RWPE2 (cell line): ENCODE data around the gene SPECC1.

ENCODE experiments used
- ATAC-seq: fragments of 200-7000 bp; cut with Tn5 transposase; 3 replicates; pipeline ENCODE4 v1.9.1; 2021; ENCODE audit warnings: low read depth
- DNase-seq: peaks from one replicate; pipeline ENCODE4 v3.0.0-alpha.2; 2020; ENCODE audit warnings: low spot score
- H3K27ac ChIP-seq: fragments of 450-650 bp; 2 replicates; pipeline ENCODE4 v1.5.1; 2017; ENCODE audit warnings: mild to moderate bottlenecking; ENCODE audit not compliant: poor library complexity, severe bottlenecking
- H3K27me3 ChIP-seq: fragments of 250-450 bp; sonication (Bioruptor Pico); 2 replicates; pipeline ENCODE4 v1.5.1; 2021; ENCODE audit warnings: mild to moderate bottlenecking, moderate library complexity; ENCODE audit not compliant: insufficient read depth, poor library complexity, severe bottlenecking
- H3K36me3 ChIP-seq: fragments of 250-450 bp; sonication (Bioruptor Pico); 2 replicates; pipeline ENCODE4 v1.5.1; 2020; ENCODE audit warnings: low read depth, mild to moderate bottlenecking, moderate library complexity
- H3K4me1 ChIP-seq: fragments of 250-450 bp; sonication (Bioruptor Pico); 2 replicates; pipeline ENCODE4 v1.5.1; 2021; ENCODE audit warnings: mild to moderate bottlenecking, moderate library complexity; ENCODE audit not compliant: insufficient read depth, poor library complexity, severe bottlenecking
- H3K4me3 ChIP-seq: fragments of 250-450 bp; sonication (Bioruptor Pico); 2 replicates; pipeline ENCODE4 v1.5.1; 2021; ENCODE audit warnings: mild to moderate bottlenecking, moderate library complexity; ENCODE audit not compliant: severe bottlenecking
- H3K9me3 ChIP-seq: fragments of 250-450 bp; sonication (Bioruptor Pico); 2 replicates; pipeline ENCODE4 v1.5.1; 2021; ENCODE audit warnings: mild to moderate bottlenecking, moderate library complexity; ENCODE audit not compliant: severe bottlenecking
- CTCF ChIP-seq: fragments of 450-650 bp; IDR thresholded peaks from one replicate; pipeline ENCODE4 v1.5.1; 2017; ENCODE audit warnings: mild to moderate bottlenecking, moderate library complexity; ENCODE audit not compliant: poor library complexity, severe bottlenecking

The SPECC1 gene

GRCh38 chr17:20210614-20211013 lies 201.5 kb downstream of the SPECC1 start:
- DNase-seq (no peak), ATAC-seq (no peak)
- no peak for TF ChIP-seq CTCF
- H3K27me3 ChIP-seq, result no peaks in the 10 kb centered on the region
- H3K27ac ChIP-seq, result no peak overlapping the region
- H3K4me1 ChIP-seq, result peaks cover 53% of the 10 kb centered on the region
- H3K36me3 ChIP-seq, result peaks cover 29% of the 10 kb centered on the region
- no peak overlapping the region for H3K4me3 ChIP-seq
- no peaks in the 10 kb centered on the region for H3K9me3 ChIP-seq

- no peak for TF ChIP-seq CTCF
- no peaks in the 10 kb centered on the region for H3K27me3 ChIP-seq
- no peak overlapping the region for H3K27ac ChIP-seq
- ATAC-seq, result no peak
- H3K9me3 ChIP-seq, result no peaks in the 10 kb centered on the region
- H3K4me3 ChIP-seq, result no peak overlapping the region
- peaks cover 47% of the 10 kb centered on the region for H3K4me1 ChIP-seq
- no peak for DNase-seq
- peaks cover 29% of the 10 kb centered on the region for H3K36me3 ChIP-seq
Measured at GRCh38 chr17:20211246-20211645, 202.1 kb downstream of the SPECC1 start.

GRCh38 chr17:20213449-20213848 lies 204.3 kb downstream of the SPECC1 start:
- no peaks in the 10 kb centered on the region for H3K9me3 ChIP-seq
- peaks cover 26% of the 10 kb centered on the region for H3K4me1 ChIP-seq
- DNase-seq (no peak), ATAC-seq (0 out of 3 replicates have a peak, but pooled peaks have one; percentile 10)
- no peak for TF ChIP-seq CTCF
- no peaks in the 10 kb centered on the region for H3K27me3 ChIP-seq
- H3K4me3 ChIP-seq, result no peak overlapping the region
- H3K27ac ChIP-seq, result peak overlapping the region; percentile 45
- H3K36me3 ChIP-seq, result peaks cover 21% of the 10 kb centered on the region

GRCh38 chr17:20214794-20215193 lies 205.6 kb downstream of the SPECC1 start:
- no peak for TF ChIP-seq CTCF
- no peaks in the 10 kb centered on the region for H3K9me3 ChIP-seq
- ATAC-seq (no peak; the same call in 2 of the 3 replicates), DNase-seq (no peak)
- H3K4me1 ChIP-seq, result peaks cover 24% of the 10 kb centered on the region
- H3K27ac ChIP-seq, result peak overlapping the region; percentile 45
- H3K36me3 ChIP-seq, result peaks cover 14% of the 10 kb centered on the region; the same call in 1 of the 2 replicates
- no peaks in the 10 kb centered on the region for H3K27me3 ChIP-seq
- H3K4me3 ChIP-seq, result no peak overlapping the region

- Histone ChIP-seq H3K36me3 (peaks cover 14% of the 10 kb centered on the region; the same call in 1 of the 2 replicates), H3K9me3 (no peaks in the 10 kb centered on the region), H3K27me3 (no peaks in the 10 kb centered on the region), H3K27ac (no peak overlapping the region), H3K4me3 (no peak overlapping the region), H3K4me1 (peaks cover 24% of the 10 kb centered on the region)
- ATAC-seq (no peak), DNase-seq (no peak)
- TF ChIP-seq CTCF, result no peak
Measured at GRCh38 chr17:20216154-20216815, 207.1 kb downstream of the SPECC1 start.
